Head of caudate nucleus (tissue), 42 donors: ENCODE results near the gene TERT.
"Not testable (repeated sequence)": the region's sequence is repeated elsewhere in the genome, so short reads cannot be mapped to it uniquely, and the experiment has no call there.

Experiments
- DNase-seq, 42 donors: peaks; one replicate each; pipeline versions ENCODE4 v3.0.0 to v3.0.0-alpha.2; 2020 to 2021; ENCODE audit warnings: mixed read lengths in 7 of 42
- intact Hi-C: fragments of 100-400 bp; cut with DNase I; formaldehyde crosslinking; loops from one replicate; pipeline ENCODE4 v1.15.0; 2022

Gene TERT

GRCh38 chr5:1304033-1304432 is 9.2 kb upstream of the TERT start:
- DNase-seq: no peak
- intact Hi-C loops: no loop called here

DNA sequence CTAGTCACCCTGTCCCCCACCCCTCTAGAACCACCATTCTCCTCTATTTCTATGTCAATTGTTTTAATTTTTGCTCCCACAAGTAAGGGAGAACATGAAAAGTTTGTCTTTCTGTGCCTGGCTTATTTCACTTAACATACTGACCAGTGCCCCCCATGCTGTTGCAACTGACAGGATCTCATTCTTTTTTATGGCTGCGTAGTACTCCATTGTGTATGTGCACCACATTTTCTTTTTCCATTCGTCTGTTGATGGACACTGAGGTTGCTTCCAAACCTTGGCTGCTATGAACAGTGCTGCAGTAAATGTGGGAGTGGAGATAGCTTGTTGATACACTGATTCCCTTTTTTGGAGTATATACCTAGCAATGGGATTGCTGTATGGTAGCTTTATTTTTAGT is 7.4 kb upstream of the TERT start:
- peak in 1 of 42 donors; percentile 0 for DNase-seq
- intact Hi-C loops: no loop called here

GRCh38 chr5:1300581-1301083 is 5.8 kb upstream of the TERT start:
- DNase-seq: peak in 9 of 42 donors; percentile 1 to 34 (median 15)
- intact Hi-C loops: no loop called here

DNA sequence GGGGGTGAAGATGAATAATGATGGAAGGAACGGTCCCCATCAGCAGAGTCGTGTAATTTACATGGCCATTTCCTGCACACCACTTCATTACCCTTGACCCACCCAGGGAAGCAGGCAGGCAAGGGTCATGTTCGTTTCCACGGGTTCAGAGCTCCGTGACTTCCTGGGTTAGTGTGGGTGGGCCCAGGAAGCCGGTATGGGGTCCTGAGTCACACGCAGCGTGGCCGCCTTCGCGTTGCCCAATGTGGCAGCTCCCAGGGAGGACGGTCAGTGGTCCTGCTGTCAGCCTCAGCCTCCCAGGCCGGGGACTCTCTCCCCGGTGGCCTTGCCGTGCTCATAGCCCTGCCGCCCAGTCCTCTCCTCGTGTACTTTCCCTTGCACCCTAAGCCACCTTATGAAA is 5.1 kb upstream of the TERT start:
- DNase-seq: peak in 4 of 42 donors; percentile 8 to 30 (median 18)
- intact Hi-C loops: no loop called here

DNA sequence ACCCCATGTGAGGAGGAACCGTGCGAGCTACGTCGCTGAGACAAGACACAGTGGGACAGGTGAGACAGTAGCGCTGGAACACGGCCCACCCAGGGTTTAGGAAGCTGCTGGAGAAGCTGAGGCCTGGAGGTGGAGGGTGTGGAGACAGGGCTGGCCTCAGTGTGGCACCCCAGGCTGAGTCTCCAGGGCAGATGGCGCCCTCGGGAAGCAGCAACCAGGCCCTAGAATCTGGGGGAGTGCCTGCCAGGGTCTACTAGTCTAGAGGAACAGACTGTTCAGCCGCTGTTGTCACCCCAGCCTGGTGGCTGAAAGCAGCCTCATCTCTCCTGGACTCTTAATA is 4.6 kb upstream of the TERT start:
- peak in 4 of 42 donors; percentile 11 to 25 (median 20) for DNase-seq
- intact Hi-C loops: no loop called here

GRCh38 chr5:1298723-1299510 is 4.0 kb upstream of the TERT start:
- intact Hi-C loops: no loop called here
- peak in 4 of 42 donors; percentile 2 to 30 (median 13) for DNase-seq

GRCh38 chr5:1298067-1298551 is 3.2 kb upstream of the TERT start:
- DNase-seq: peak in 6 of 42 donors; percentile 1 to 19 (median 14)
- intact Hi-C loops: no loop called here

- intact Hi-C loops: no loop called here
- peak in 2 of 42 donors; percentile 4 to 5 for DNase-seq
Measured at GRCh38 chr5:1297243-1297642, 2.4 kb upstream of the TERT start.

- intact Hi-C loops: no loop called here
- peak in 7 of 42 donors; percentile 0 to 36 (median 15) for DNase-seq
Measured at GRCh38 chr5:1295650-1296037, 776 bp upstream of the TERT start.

DNA sequence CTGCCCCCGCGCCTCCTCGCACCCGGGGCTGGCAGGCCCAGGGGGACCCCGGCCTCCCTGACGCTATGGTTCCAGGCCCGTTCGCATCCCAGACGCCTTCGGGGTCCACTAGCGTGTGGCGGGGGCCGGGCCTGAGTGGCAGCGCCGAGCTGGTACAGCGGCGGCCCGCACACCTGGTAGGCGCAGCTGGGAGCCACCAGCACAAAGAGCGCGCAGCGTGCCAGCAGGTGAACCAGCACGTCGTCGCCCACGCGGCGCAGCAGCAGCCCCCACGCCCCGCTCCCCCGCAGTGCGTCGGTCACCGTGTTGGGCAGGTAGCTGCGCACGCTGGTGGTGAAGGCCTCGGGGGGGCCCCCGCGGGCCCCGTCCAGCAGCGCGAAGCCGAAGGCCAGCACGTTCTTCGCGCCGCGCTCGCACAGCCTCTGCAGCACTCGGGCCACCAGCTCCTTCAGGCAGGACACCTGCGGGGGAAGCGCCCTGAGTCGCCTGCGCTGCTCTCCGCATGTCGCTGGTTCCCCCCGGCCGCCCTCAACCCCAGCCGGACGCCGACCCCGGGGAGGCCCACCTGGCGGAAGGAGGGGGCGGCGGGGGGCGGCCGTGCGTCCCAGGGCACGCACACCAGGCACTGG is 548 bp downstream of the TERT start:
- intact Hi-C loops: no loop called here
- DNase-seq: peak in 9 of 42 donors; percentile 11 to 37 (median 32)

DNA sequence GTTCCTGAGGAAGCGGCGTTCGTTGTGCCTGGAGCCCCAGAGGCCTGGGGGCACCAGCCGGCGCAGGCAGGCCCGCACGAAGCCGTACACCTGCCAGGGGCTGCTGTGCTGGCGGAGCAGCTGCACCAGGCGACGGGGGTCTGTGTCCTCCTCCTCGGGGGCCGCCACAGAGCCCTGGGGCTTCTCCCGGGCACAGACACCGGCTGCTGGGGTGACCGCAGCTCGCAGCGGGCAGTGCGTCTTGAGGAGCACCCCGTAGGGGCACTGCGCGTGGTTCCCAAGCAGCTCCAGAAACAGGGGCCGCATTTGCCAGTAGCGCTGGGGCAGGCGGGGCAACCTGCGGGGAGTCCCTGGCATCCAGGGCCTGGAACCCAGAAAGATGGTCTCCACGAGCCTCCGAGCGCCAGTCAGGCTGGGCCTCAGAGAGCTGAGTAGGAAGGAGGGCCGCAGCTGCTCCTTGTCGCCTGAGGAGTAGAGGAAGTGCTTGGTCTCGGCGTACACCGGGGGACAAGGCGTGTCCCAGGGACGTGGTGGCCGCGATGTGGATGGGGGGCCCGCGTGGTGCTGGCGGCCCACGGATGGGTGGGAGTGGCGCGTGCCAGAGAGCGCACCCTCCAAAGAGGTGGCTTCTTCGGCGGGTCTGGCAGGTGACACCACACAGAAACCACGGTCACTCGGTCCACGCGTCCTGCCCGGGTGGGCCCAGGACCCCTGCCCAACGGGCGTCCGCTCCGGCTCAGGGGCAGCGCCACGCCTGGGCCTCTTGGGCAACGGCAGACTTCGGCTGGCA is 1.3 kb downstream of the TERT start:
- intact Hi-C loops: no loop called here
- DNase-seq: peak in 8 of 42 donors; percentile 2 to 28 (median 14)

- peak in 2 of 42 donors; percentile 0 to 23 for DNase-seq
- intact Hi-C loops: no loop called here
Measured at GRCh38 chr5:1292846-1293415, 1.9 kb downstream of the TERT start.

GRCh38 chr5:1292139-1292538 is 2.7 kb downstream of the TERT start:
- intact Hi-C loops: no loop called here
- peak in 2 of 42 donors; percentile 0 to 3 for DNase-seq

- intact Hi-C loops: no loop called here
- DNase-seq: peak in 4 of 42 donors; percentile 1 to 22 (median 9)
Measured at GRCh38 chr5:1291611-1292080, 3.2 kb downstream of the TERT start.

DNA sequence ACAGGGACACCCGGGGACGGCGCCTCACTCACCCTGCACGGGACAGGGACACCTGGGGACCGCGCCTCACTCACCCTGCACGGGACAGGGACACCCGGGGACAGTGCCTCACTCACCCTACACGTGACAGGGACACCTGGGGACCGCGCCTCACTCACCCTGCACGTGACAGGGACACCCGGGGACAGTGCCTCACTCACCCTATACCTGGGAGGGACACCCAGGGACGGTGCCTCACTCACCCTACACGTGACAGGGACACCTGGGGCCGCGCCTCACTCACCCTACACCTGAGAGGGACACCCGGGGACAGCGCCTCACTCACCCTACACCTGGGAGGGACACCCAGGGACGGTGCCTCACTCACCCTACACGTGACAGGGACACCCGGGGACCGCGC is 3.9 kb downstream of the TERT start:
- DNase-seq, intact Hi-C loops: not testable (repeated sequence)

DNA sequence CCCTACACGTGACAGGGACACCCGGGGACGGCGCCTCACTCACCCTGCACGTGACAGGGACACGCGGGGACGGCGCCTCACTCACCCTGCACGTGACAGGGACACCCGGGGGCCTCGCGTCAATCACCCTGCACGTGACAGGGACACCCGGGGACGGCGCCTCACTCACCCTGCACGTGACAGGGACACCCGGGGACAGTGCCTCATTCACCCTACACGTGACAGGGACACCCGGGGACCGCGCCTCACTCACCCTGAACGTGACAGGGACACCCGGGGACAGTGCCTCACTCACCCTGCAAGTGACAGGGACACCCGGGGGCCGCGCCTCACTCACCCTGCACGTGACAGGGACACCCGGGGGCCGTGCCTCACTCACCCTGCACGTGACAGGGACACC is 5.3 kb downstream of the TERT start:
- DNase-seq: not testable (repeated sequence)

DNA sequence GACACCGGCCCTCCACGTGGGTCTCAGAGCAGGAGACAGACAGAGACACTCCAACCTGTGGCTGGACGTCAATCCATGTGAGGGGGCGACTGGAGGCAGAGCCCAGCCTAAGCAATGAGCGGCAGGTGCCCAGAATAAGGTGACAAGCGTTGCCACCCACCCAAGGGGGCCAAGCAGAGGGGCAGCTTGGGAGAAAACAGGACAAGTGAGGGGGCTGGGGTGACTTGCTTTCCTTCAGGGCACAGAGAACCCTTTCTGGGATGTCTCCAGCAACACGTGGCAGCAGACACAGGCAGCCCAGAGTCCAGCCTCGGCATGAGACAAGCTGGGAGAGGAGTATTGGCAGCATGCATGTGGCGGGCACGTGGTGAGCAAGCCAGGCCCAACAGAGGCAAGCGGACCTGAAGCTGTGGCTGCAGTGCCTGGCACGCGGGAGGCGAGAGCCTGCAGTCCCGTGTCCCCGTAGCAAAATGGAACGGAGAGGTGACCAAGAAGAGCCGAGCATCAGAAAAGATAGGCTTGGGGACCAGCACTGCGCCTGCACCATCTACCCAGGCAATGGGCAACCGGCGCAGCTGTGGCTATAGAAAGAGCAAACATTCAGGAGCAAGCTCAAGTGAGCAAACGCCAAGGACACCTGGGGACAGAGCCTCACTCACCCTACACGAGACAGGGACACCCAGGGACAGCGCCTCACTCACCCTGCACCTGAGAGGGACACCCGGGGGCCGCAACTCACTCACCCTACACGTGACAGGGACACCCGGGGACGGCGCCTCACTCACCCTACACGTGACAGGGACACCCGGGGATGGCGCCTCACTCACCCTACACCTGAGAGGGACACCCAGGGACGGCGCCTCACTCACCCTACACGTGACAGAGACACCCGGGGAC is 6.2 kb downstream of the TERT start:
- DNase-seq: peak in 7 of 42 donors; percentile 2 to 30 (median 14)
- intact Hi-C loops: no loop called here

More for the DNA sequence above, 5.3 kb downstream of the TERT start:
- intact Hi-C loops: not testable (repeated sequence)

DNA sequence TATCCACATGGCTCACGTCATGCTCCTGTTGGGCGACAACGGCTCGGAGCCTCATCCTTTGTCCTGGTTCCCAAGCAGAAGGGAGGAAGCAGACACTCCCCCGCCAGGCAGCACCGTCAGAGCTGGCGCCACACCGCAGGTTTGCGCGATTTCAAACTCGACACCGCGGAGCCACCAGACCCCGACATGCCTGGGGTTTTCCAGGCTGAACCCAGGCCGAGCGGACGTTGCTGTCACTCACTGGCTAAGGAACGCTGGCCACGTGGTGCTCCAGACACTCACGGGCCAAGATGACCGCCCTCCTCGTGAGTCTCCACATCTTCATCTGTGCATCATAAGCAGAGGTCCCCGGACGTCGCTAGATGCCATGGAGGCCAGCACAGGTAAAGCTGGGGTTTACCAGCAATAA is 9.0 kb downstream of the TERT start:
- DNase-seq: peak in 7 of 42 donors; percentile 2 to 42 (median 14)
- intact Hi-C loops: no loop called here
